NCI-H345 (cell line): ENCODE results near the gene MVB12B.

Experiments
- DNase-seq: peaks from one replicate; lab custom pipeline; 2025; lab: John Stamatoyannopoulos, UW

The MVB12B gene

GRCh38 chr9:126494264-126494663, 167.6 kb downstream of the MVB12B start:
- no peak for DNase-seq

GRCh38 chr9:126494746-126495145, 168.1 kb downstream of the MVB12B start:
- no peak for DNase-seq

- no peak for DNase-seq
Observed at GRCh38 chr9:126495411-126496180, 169.0 kb downstream of the MVB12B start.

GRCh38 chr9:126496181-126496576, 169.6 kb downstream of the MVB12B start:
- DNase-seq, result no peak

GRCh38 chr9:126496781-126497659, 170.4 kb downstream of the MVB12B start:
- no peak for DNase-seq

- no peak for DNase-seq
Observed at GRCh38 chr9:126497660-126498275, 171.1 kb downstream of the MVB12B start.

- no peak for DNase-seq
Observed at GRCh38 chr9:126498331-126498730, 171.7 kb downstream of the MVB12B start.

GRCh38 chr9:126499005-126499910, 172.6 kb downstream of the MVB12B start:
- peak; percentile 58 for DNase-seq

- DNase-seq, result no peak
Observed at GRCh38 chr9:126499911-126500599, 173.4 kb downstream of the MVB12B start.

- DNase-seq, result peak; percentile 64
Observed at GRCh38 chr9:126500600-126501382, 174.2 kb downstream of the MVB12B start.

GRCh38 chr9:126501383-126502331, 175.0 kb downstream of the MVB12B start:
- DNase-seq, result no peak

GRCh38 chr9:126502417-126503332, 176.0 kb downstream of the MVB12B start:
- DNase-seq, result no peak

- no peak for DNase-seq
Observed at GRCh38 chr9:126503333-126504085, 176.9 kb downstream of the MVB12B start.

- DNase-seq, result no peak
Observed at GRCh38 chr9:126504086-126504976, 177.7 kb downstream of the MVB12B start.

GRCh38 chr9:126504977-126505455, 178.4 kb downstream of the MVB12B start:
- DNase-seq, result no peak
